ENCODE data around the gene CDC14A.

Gene CDC14A

GRCh38 chr1:100516857-100517256, 164.6 kb downstream of the CDC14A start:
- Histone ChIP-seq H3K18ac (ENCODE audit: low read length) (no peak overlapping the region), H3K27ac (ENCODE audit: low read depth, low read length) (no peak overlapping the region), H2BK120ac (ENCODE audit: insufficient read depth, low read length, poor library complexity) (no peak overlapping the region), H3K4me1 (ENCODE audit: control insufficient read depth in 1 of 2, insufficient read depth in 2 of 2, low read length in 2 of 2) (no peaks in the 10 kb centered on the region), H3K14ac (ENCODE audit: low read length) (no peak overlapping the region), H3K79me2 (ENCODE audit: control insufficient read depth, insufficient read depth, low read length, poor library complexity) (no peaks in the 10 kb centered on the region), H2AFZ (ENCODE audit: insufficient read depth, low read length, poor library complexity) (no peak overlapping the region), H2BK12ac (ENCODE audit: low read length) (no peak overlapping the region), H3K79me1 (ENCODE audit: low read length) (no peaks in the 10 kb centered on the region), H4K12ac (ENCODE audit: low read depth, low read length) (no peak overlapping the region), H3K9me3 (ENCODE audit: insufficient read depth, low read depth, low read length) (no peaks in the 10 kb centered on the region), H3K36me3 (ENCODE audit: control insufficient read depth in 1 of 2, insufficient read depth in 2 of 2, low read length in 2 of 2) (peaks cover 0 to under 1% of the 10 kb centered on the region in 2 experiments), H3K23ac (ENCODE audit: low read length) (no peak overlapping the region), H4K91ac (ENCODE audit: low read depth, low read length) (no peak overlapping the region), H2BK5ac (ENCODE audit: low read depth, low read length, poor library complexity) (no peak overlapping the region), H2AK5ac (ENCODE audit: low read length) (no peak overlapping the region), H3K9ac (ENCODE audit: low read length) (no peak overlapping the region), H3K27me3 (ENCODE audit: insufficient read depth, low read length) (no peaks in the 10 kb centered on the region), H4K8ac (ENCODE audit: low read depth, low read length) (no peak overlapping the region), H3K4me2 (ENCODE audit: low read length) (no peak overlapping the region), H3K4ac (ENCODE audit: low read depth, low read length) (no peak overlapping the region), H3K4me3 (ENCODE audit: low read depth, low read length) (no peak overlapping the region)
- no CpG with 5 or more reads among the region's 5 CpGs for WGBS (ENCODE audit: extremely low coverage, insufficient coverage, insufficient read length)
- no peak for DNase-seq

- Histone ChIP-seq H3K4me3 (ENCODE audit: low read depth, low read length) (no peak overlapping the region), H3K27ac (ENCODE audit: low read depth, low read length) (no peak overlapping the region), H2AK5ac (ENCODE audit: low read length) (no peak overlapping the region), H4K91ac (ENCODE audit: low read depth, low read length) (no peak overlapping the region), H3K4ac (ENCODE audit: low read depth, low read length) (no peak overlapping the region), H2BK120ac (ENCODE audit: insufficient read depth, low read length, poor library complexity) (no peak overlapping the region), H2AFZ (ENCODE audit: insufficient read depth, low read length, poor library complexity) (no peak overlapping the region), H3K27me3 (ENCODE audit: insufficient read depth, low read length) (no peaks in the 10 kb centered on the region), H3K14ac (ENCODE audit: low read length) (no peak overlapping the region), H2BK5ac (ENCODE audit: low read depth, low read length, poor library complexity) (no peak overlapping the region), H2BK12ac (ENCODE audit: low read length) (no peak overlapping the region), H4K8ac (ENCODE audit: low read depth, low read length) (no peak overlapping the region), H3K79me1 (ENCODE audit: low read length) (no peaks in the 10 kb centered on the region), H3K9ac (ENCODE audit: low read length) (no peak overlapping the region), H3K23ac (ENCODE audit: low read length) (no peak overlapping the region), H3K18ac (ENCODE audit: low read length) (no peak overlapping the region), H3K9me3 (ENCODE audit: insufficient read depth, low read depth, low read length) (no peaks in the 10 kb centered on the region), H3K4me1 (ENCODE audit: control insufficient read depth in 1 of 2, insufficient read depth in 2 of 2, low read length in 2 of 2) (no peaks in the 10 kb centered on the region), H4K12ac (ENCODE audit: low read depth, low read length) (no peak overlapping the region), H3K36me3 (ENCODE audit: control insufficient read depth in 1 of 2, insufficient read depth in 2 of 2, low read length in 2 of 2) (no peaks in the 10 kb centered on the region), H3K4me2 (ENCODE audit: low read length) (no peak overlapping the region), H3K79me2 (ENCODE audit: control insufficient read depth, insufficient read depth, low read length, poor library complexity) (no peaks in the 10 kb centered on the region)
- DNase-seq = no peak
- no CpG with 5 or more reads among the region's 1 CpG for WGBS (ENCODE audit: extremely low coverage, insufficient coverage, insufficient read length)
Observed at GRCh38 chr1:100517515-100517914, 165.2 kb downstream of the CDC14A start.

GRCh38 chr1:100518023-100518422, 165.7 kb downstream of the CDC14A start:
- H2AFZ ChIP-seq (ENCODE audit: insufficient read depth, low read length, poor library complexity) = no peak overlapping the region
- no peak overlapping the region for H3K14ac ChIP-seq (ENCODE audit: low read length)
- no peak overlapping the region for H3K4me3 ChIP-seq (ENCODE audit: low read depth, low read length)
- H2BK120ac ChIP-seq (ENCODE audit: insufficient read depth, low read length, poor library complexity) = no peak overlapping the region
- no peak overlapping the region for H3K27ac ChIP-seq (ENCODE audit: low read depth, low read length)
- no peak overlapping the region for H3K18ac ChIP-seq (ENCODE audit: low read length)
- H3K4ac ChIP-seq (ENCODE audit: low read depth, low read length) = no peak overlapping the region
- no peak overlapping the region for H3K4me2 ChIP-seq (ENCODE audit: low read length)
- no peak overlapping the region for H4K12ac ChIP-seq (ENCODE audit: low read depth, low read length)
- no peak for DNase-seq
- no peaks in the 10 kb centered on the region for H3K79me1 ChIP-seq (ENCODE audit: low read length)
- no peaks in the 10 kb centered on the region for H3K36me3 ChIP-seq (ENCODE audit: control insufficient read depth in 1 of 2, insufficient read depth in 2 of 2, low read length in 2 of 2)
- H3K79me2 ChIP-seq (ENCODE audit: control insufficient read depth, insufficient read depth, low read length, poor library complexity) = no peaks in the 10 kb centered on the region
- H3K4me1 ChIP-seq (ENCODE audit: control insufficient read depth in 1 of 2, insufficient read depth in 2 of 2, low read length in 2 of 2) = no peaks in the 10 kb centered on the region
- H3K9ac ChIP-seq (ENCODE audit: low read length) = no peak overlapping the region
- H3K23ac ChIP-seq (ENCODE audit: low read length) = no peak overlapping the region
- H2AK5ac ChIP-seq (ENCODE audit: low read length) = no peak overlapping the region
- H2BK12ac ChIP-seq (ENCODE audit: low read length) = no peak overlapping the region
- H3K27me3 ChIP-seq (ENCODE audit: insufficient read depth, low read length) = no peaks in the 10 kb centered on the region
- H4K8ac ChIP-seq (ENCODE audit: low read depth, low read length) = no peak overlapping the region
- H2BK5ac ChIP-seq (ENCODE audit: low read depth, low read length, poor library complexity) = no peak overlapping the region
- WGBS (ENCODE audit: extremely low coverage, insufficient coverage, insufficient read length) = no CpG with 5 or more reads among the region's 2 CpGs
- no peaks in the 10 kb centered on the region for H3K9me3 ChIP-seq (ENCODE audit: insufficient read depth, low read depth, low read length)
- no peak overlapping the region for H4K91ac ChIP-seq (ENCODE audit: low read depth, low read length)

- Histone ChIP-seq H2BK12ac (ENCODE audit: low read length) (no peak overlapping the region), H3K27ac (ENCODE audit: low read depth, low read length) (no peak overlapping the region), H3K79me1 (ENCODE audit: low read length) (no peaks in the 10 kb centered on the region), H3K79me2 (ENCODE audit: control insufficient read depth, insufficient read depth, low read length, poor library complexity) (no peaks in the 10 kb centered on the region), H2AFZ (ENCODE audit: insufficient read depth, low read length, poor library complexity) (no peak overlapping the region), H3K4me1 (ENCODE audit: control insufficient read depth in 1 of 2, insufficient read depth in 2 of 2, low read length in 2 of 2) (no peaks in the 10 kb centered on the region), H2BK5ac (ENCODE audit: low read depth, low read length, poor library complexity) (no peak overlapping the region), H3K27me3 (ENCODE audit: insufficient read depth, low read length) (no peaks in the 10 kb centered on the region), H3K14ac (ENCODE audit: low read length) (no peak overlapping the region), H3K4ac (ENCODE audit: low read depth, low read length) (no peak overlapping the region), H3K18ac (ENCODE audit: low read length) (no peak overlapping the region), H3K9ac (ENCODE audit: low read length) (no peak overlapping the region), H4K8ac (ENCODE audit: low read depth, low read length) (no peak overlapping the region), H4K12ac (ENCODE audit: low read depth, low read length) (no peak overlapping the region), H3K4me2 (ENCODE audit: low read length) (no peak overlapping the region), H4K91ac (ENCODE audit: low read depth, low read length) (no peak overlapping the region), H3K9me3 (ENCODE audit: insufficient read depth, low read depth, low read length) (no peaks in the 10 kb centered on the region), H2BK120ac (ENCODE audit: insufficient read depth, low read length, poor library complexity) (no peak overlapping the region), H3K4me3 (ENCODE audit: low read depth, low read length) (no peak overlapping the region), H3K23ac (ENCODE audit: low read length) (no peak overlapping the region), H3K36me3 (ENCODE audit: control insufficient read depth in 1 of 2, insufficient read depth in 2 of 2, low read length in 2 of 2) (no peaks in the 10 kb centered on the region), H2AK5ac (ENCODE audit: low read length) (no peak overlapping the region)
- DNase-seq = peak in 1 of 2 donors; percentile 6
- WGBS (ENCODE audit: extremely low coverage, insufficient coverage, insufficient read length) = no CpG with 5 or more reads among the region's 5 CpGs
Observed at GRCh38 chr1:100523038-100523652, 170.8 kb downstream of the CDC14A start.
